ENCODE data around the gene RPS6KA2. TPM values are rescaled to one million over a fixed set of nuclear protein-coding genes. Genes with fewer than 3 reads are reported as not detected.
"Not testable (repeated sequence)": the region's sequence is repeated elsewhere in the genome, so short reads cannot be mapped to it uniquely, and the experiment has no call there.

The RPS6KA2 gene
- total RNA-seq, 1 donor = 2.4 TPM

- Histone ChIP-seq H3K4me3 (ENCODE audit: low read length) (peak overlapping the region; percentile 83), H3K4me1 (ENCODE audit: insufficient read depth, low read length) (peaks cover 25% of the 10 kb centered on the region)
- H3K9me3 ChIP-seq (ENCODE audit: low read depth, low read length); H3K27me3 ChIP-seq (ENCODE audit: insufficient read depth, low read length): not testable (repeated sequence)
Observed at GRCh38 chr6:166383802-166384363, 243.2 kb downstream of the RPS6KA2 start.

- Histone ChIP-seq H3K4me1 (ENCODE audit: insufficient read depth, low read length) (peaks cover 21% of the 10 kb centered on the region), H3K27me3 (ENCODE audit: insufficient read depth, low read length) (no peaks in the 10 kb centered on the region), H3K4me3 (ENCODE audit: low read length) (peak within 1 kb of the TSS; percentile 83), H3K9me3 (ENCODE audit: low read depth, low read length) (no peaks in the 10 kb centered on the region)
Observed at GRCh38 chr6:166382933-166383801, 243.9 kb downstream of the RPS6KA2 start, which contains the start of gene MPC1. Gene MPC1, minus strand, starts transcription at chr6:166382940. Its CDS starts 64 bp downstream, at chr6:166382876.

GRCh38 chr6:166382500-166382932 is 244.5 kb downstream of the RPS6KA2 start:
- Histone ChIP-seq H3K4me1 (ENCODE audit: insufficient read depth, low read length) (peaks cover 15% of the 10 kb centered on the region), H3K4me3 (ENCODE audit: low read length) (peak overlapping the region; percentile 83), H3K9me3 (ENCODE audit: low read depth, low read length) (no peaks in the 10 kb centered on the region), H3K27me3 (ENCODE audit: insufficient read depth, low read length) (no peaks in the 10 kb centered on the region)

GRCh38 chr6:166381733-166382499 is 245.1 kb downstream of the RPS6KA2 start:
- Histone ChIP-seq H3K27me3 (ENCODE audit: insufficient read depth, low read length) (no peaks in the 10 kb centered on the region), H3K4me3 (ENCODE audit: low read length) (peak overlapping the region; percentile 83), H3K9me3 (ENCODE audit: low read depth, low read length) (no peaks in the 10 kb centered on the region), H3K4me1 (ENCODE audit: insufficient read depth, low read length) (peaks cover 15% of the 10 kb centered on the region)

- Histone ChIP-seq H3K9me3 (ENCODE audit: low read depth, low read length) (no peaks in the 10 kb centered on the region), H3K27me3 (ENCODE audit: insufficient read depth, low read length) (no peaks in the 10 kb centered on the region), H3K4me1 (ENCODE audit: insufficient read depth, low read length) (peaks cover 15% of the 10 kb centered on the region), H3K4me3 (ENCODE audit: low read length) (peak overlapping the region; percentile 83)
Observed at GRCh38 chr6:166381381-166381732, 245.7 kb downstream of the RPS6KA2 start.

- Histone ChIP-seq H3K4me1 (ENCODE audit: insufficient read depth, low read length) (peaks cover 15% of the 10 kb centered on the region), H3K4me3 (ENCODE audit: low read length) (no peak overlapping the region), H3K9me3 (ENCODE audit: low read depth, low read length) (no peaks in the 10 kb centered on the region), H3K27me3 (ENCODE audit: insufficient read depth, low read length) (no peaks in the 10 kb centered on the region)
Observed at GRCh38 chr6:166379800-166380199, 247.3 kb downstream of the RPS6KA2 start.

GRCh38 chr6:166379103-166379586 is 247.9 kb downstream of the RPS6KA2 start:
- no peaks in the 10 kb centered on the region for H3K27me3 ChIP-seq (ENCODE audit: insufficient read depth, low read length)

GRCh38 chr6:166377721-166378120 is 249.3 kb downstream of the RPS6KA2 start:
- no peaks in the 10 kb centered on the region for H3K9me3 ChIP-seq (ENCODE audit: low read depth, low read length)
- H3K4me1 ChIP-seq (ENCODE audit: insufficient read depth, low read length) = peaks cover 4% of the 10 kb centered on the region
- H3K4me3 ChIP-seq (ENCODE audit: low read length) = no peak overlapping the region
- H3K27me3 ChIP-seq (ENCODE audit: insufficient read depth, low read length) = no peaks in the 10 kb centered on the region

More at GRCh38 chr6:166379103-166379586, 247.9 kb downstream of the RPS6KA2 start:
- Histone ChIP-seq H3K4me3 (ENCODE audit: low read length) (no peak overlapping the region), H3K9me3 (ENCODE audit: low read depth, low read length) (no peaks in the 10 kb centered on the region), H3K4me1 (ENCODE audit: insufficient read depth, low read length) (peaks cover 11% of the 10 kb centered on the region)

- H3K4me3 ChIP-seq (ENCODE audit: low read length) = no peak overlapping the region
- H3K9me3 ChIP-seq (ENCODE audit: low read depth, low read length) = no peaks in the 10 kb centered on the region
Observed at GRCh38 chr6:166375013-166375412, 252.0 kb downstream of the RPS6KA2 start.

GRCh38 chr6:166370489-166370888 is 256.6 kb downstream of the RPS6KA2 start:
- H3K4me3 ChIP-seq (ENCODE audit: low read length) = no peak overlapping the region
- H3K27me3 ChIP-seq (ENCODE audit: insufficient read depth, low read length) = no peaks in the 10 kb centered on the region
- H3K4me1 ChIP-seq (ENCODE audit: insufficient read depth, low read length) = no peaks in the 10 kb centered on the region
- H3K9me3 ChIP-seq (ENCODE audit: low read depth, low read length) = no peaks in the 10 kb centered on the region

More at GRCh38 chr6:166375013-166375412, 252.0 kb downstream of the RPS6KA2 start:
- Histone ChIP-seq H3K4me1 (ENCODE audit: insufficient read depth, low read length) (no peaks in the 10 kb centered on the region), H3K27me3 (ENCODE audit: insufficient read depth, low read length) (no peaks in the 10 kb centered on the region)

- H3K27me3 ChIP-seq (ENCODE audit: insufficient read depth, low read length) = no peaks in the 10 kb centered on the region
- H3K4me3 ChIP-seq (ENCODE audit: low read length) = no peak overlapping the region
- no peaks in the 10 kb centered on the region for H3K9me3 ChIP-seq (ENCODE audit: low read depth, low read length)
- no peaks in the 10 kb centered on the region for H3K4me1 ChIP-seq (ENCODE audit: insufficient read depth, low read length)
Observed at GRCh38 chr6:166369782-166370181, 257.3 kb downstream of the RPS6KA2 start.

GRCh38 chr6:166366921-166367320 is 260.1 kb downstream of the RPS6KA2 start:
- Histone ChIP-seq H3K4me3 (ENCODE audit: low read length) (no peak overlapping the region), H3K9me3 (ENCODE audit: low read depth, low read length) (no peaks in the 10 kb centered on the region), H3K27me3 (ENCODE audit: insufficient read depth, low read length) (no peaks in the 10 kb centered on the region), H3K4me1 (ENCODE audit: insufficient read depth, low read length) (no peaks in the 10 kb centered on the region)

- Histone ChIP-seq H3K4me1 (ENCODE audit: insufficient read depth, low read length) (peaks cover 4% of the 10 kb centered on the region), H3K4me3 (ENCODE audit: low read length) (no peak overlapping the region), H3K9me3 (ENCODE audit: low read depth, low read length) (no peaks in the 10 kb centered on the region), H3K27me3 (ENCODE audit: insufficient read depth, low read length) (no peaks in the 10 kb centered on the region)
Observed at GRCh38 chr6:166365806-166366205, 261.2 kb downstream of the RPS6KA2 start.

- Histone ChIP-seq H3K4me1 (ENCODE audit: insufficient read depth, low read length) (peaks cover 9% of the 10 kb centered on the region), H3K27me3 (ENCODE audit: insufficient read depth, low read length) (no peaks in the 10 kb centered on the region), H3K4me3 (ENCODE audit: low read length) (no peak overlapping the region), H3K9me3 (ENCODE audit: low read depth, low read length) (no peaks in the 10 kb centered on the region)
Observed at GRCh38 chr6:166365221-166365620, 261.8 kb downstream of the RPS6KA2 start.

GRCh38 chr6:166364456-166364855 is 262.6 kb downstream of the RPS6KA2 start:
- Histone ChIP-seq H3K27me3 (ENCODE audit: insufficient read depth, low read length) (no peaks in the 10 kb centered on the region), H3K9me3 (ENCODE audit: low read depth, low read length) (no peaks in the 10 kb centered on the region), H3K4me3 (ENCODE audit: low read length) (no peak overlapping the region), H3K4me1 (ENCODE audit: insufficient read depth, low read length) (peaks cover 9% of the 10 kb centered on the region)

Measured in mononuclear cell (primary cell).